MM.1S (cell line): Measurements from ENCODE around the gene SRD5A3.
"Not testable (repeated sequence)": the region's sequence is repeated elsewhere in the genome, so short reads cannot be mapped to it uniquely, and the experiment has no call there.

Experiments used
- DNase-seq: peaks from one replicate; pipeline ENCODE4 v3.0.0-alpha.2; 2015
- H2AFZ ChIP-seq: fragments of 300-600 bp; sonication (generic); 2 replicates; pipeline ENCODE4 v1.6.0; 2016; ENCODE audit warnings: antibody characterized with exemption, low read length
- H3F3A ChIP-seq: fragments of 300-600 bp; sonication (generic); 2 replicates; pipeline ENCODE4 v1.6.1; 2016; ENCODE audit warnings: mild to moderate bottlenecking, antibody characterized with exemption, low read length, moderate library complexity, mixed read lengths; ENCODE audit not compliant: insufficient read depth
- H3K27ac ChIP-seq: fragments of 300-600 bp; sonication (generic); 2 replicates; pipeline ENCODE4 v1.5.1; 2016; ENCODE audit warnings: mild to moderate bottlenecking, low read length
- H3K27me3 ChIP-seq: fragments of 300-600 bp; sonication (generic); replicated peaks from 2 replicates; pipeline ENCODE4 v1.6.0; 2016; ENCODE audit warnings: low read length; ENCODE audit not compliant: insufficient read depth
- H3K36me3 ChIP-seq: fragments of 300-600 bp; sonication (generic); replicated peaks from 2 replicates; pipeline ENCODE4 v1.6.1; 2016; ENCODE audit warnings: mild to moderate bottlenecking, low read length, mixed read lengths; ENCODE audit not compliant: insufficient read depth
- H3K4me1 ChIP-seq: fragments of 300-600 bp; sonication (generic); 2 replicates; pipeline ENCODE4 v1.6.1; 2016; ENCODE audit warnings: low read length, mixed read lengths
- H3K4me2 ChIP-seq: fragments of 300-600 bp; sonication (generic); 2 replicates; pipeline ENCODE4 v1.6.0; 2016; ENCODE audit warnings: low read depth, low read length
- H3K4me3 ChIP-seq: fragments of 300-600 bp; sonication (generic); 2 replicates; pipeline ENCODE4 v1.5.1; 2016; ENCODE audit warnings: low read length, mixed read lengths
- H3K79me2 ChIP-seq: fragments of 300-600 bp; sonication (generic); 2 replicates; pipeline ENCODE4 v1.6.1; 2016; ENCODE audit warnings: mixed run types, low read length, mixed read lengths
- H3K9ac ChIP-seq: fragments of 300-600 bp; sonication (generic); 2 replicates; pipeline ENCODE4 v1.6.1; 2016; ENCODE audit warnings: low read length, mixed read lengths
- H3K9me2 ChIP-seq: fragments of 300-600 bp; sonication (generic); replicated peaks from 2 replicates; pipeline ENCODE4 v1.6.1; 2016; ENCODE audit warnings: mild to moderate bottlenecking, low read length, mixed read lengths; ENCODE audit not compliant: insufficient read depth
- H3K9me3 ChIP-seq: fragments of 300-600 bp; sonication (generic); replicated peaks from 2 replicates; pipeline ENCODE4 v1.6.1; 2016; ENCODE audit warnings: mild to moderate bottlenecking, low read length, mixed read lengths; ENCODE audit not compliant: insufficient read depth
- H4K20me1 ChIP-seq: fragments of 300-600 bp; sonication (generic); 2 replicates; pipeline ENCODE4 v1.6.1; 2016; ENCODE audit warnings: mild to moderate bottlenecking, low read length, moderate library complexity, mixed read lengths; ENCODE audit not compliant: insufficient read depth
- EZH2 ChIP-seq: fragments of 300-600 bp; sonication (generic); optimal IDR thresholded peaks from 2 replicates; pipeline ENCODE3; 2017; ENCODE audit warnings: low read depth, mild to moderate bottlenecking, antibody characterized with exemption, low read length, mixed read lengths
- EZH2phosphoT487 ChIP-seq: fragments of 300-600 bp; sonication (generic); IDR thresholded peaks from 2 replicates; pipeline ENCODE4 v1.6.1; 2018; ENCODE audit warnings: antibody characterized with exemption, low read length
- TF ChIP-seq, protein P1 (sequence below): fragments of 300-600 bp; sonication (generic); IDR thresholded peaks from 2 replicates; pipeline ENCODE4 v1.5.1; 2016; ENCODE audit warnings: antibody characterized with exemption, low read length, mixed read lengths

SRD5A3 gene

DNA sequence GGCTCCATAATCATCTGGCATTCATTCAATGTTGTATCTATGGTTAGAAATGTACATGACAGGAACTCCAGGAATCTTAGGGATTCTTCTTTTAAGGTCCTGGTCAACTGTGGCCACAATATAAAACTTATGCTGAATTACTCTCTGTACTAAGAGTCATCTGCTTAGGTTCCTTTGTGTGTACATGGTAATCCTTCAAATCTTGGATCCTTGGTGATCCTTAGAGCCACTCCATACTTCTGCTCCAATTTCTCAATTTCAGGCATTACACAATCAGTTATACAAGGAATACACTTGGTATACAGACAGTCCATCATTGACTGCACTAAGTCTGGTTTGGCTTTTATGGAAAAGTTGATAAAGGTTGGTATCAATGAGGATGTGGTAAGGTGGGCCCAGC is 5.8 kb downstream of the SRD5A3 start:
- H3K27ac ChIP-seq: no peak overlapping the region
- no peaks in the 10 kb centered on the region for H3F3A ChIP-seq
- no peaks in the 10 kb centered on the region for H3K4me1 ChIP-seq
- H3K9me3 ChIP-seq: no peaks in the 10 kb centered on the region
- no peak overlapping the region for H3K9ac ChIP-seq
- H3K27me3 ChIP-seq: no peaks in the 10 kb centered on the region
- H3K9me2 ChIP-seq: no peaks in the 10 kb centered on the region
- no peak overlapping the region for H3K4me2 ChIP-seq
- H3K4me3 ChIP-seq: no peak overlapping the region
- TF ChIP-seq EZH2 (no peak), EZH2phosphoT487 (no peak)
- H3K36me3 ChIP-seq: no peaks in the 10 kb centered on the region
- no peaks in the 10 kb centered on the region for H4K20me1 ChIP-seq
- H3K79me2 ChIP-seq: no peaks in the 10 kb centered on the region
- no peak overlapping the region for H2AFZ ChIP-seq
- DNase-seq: no peak

DNA sequence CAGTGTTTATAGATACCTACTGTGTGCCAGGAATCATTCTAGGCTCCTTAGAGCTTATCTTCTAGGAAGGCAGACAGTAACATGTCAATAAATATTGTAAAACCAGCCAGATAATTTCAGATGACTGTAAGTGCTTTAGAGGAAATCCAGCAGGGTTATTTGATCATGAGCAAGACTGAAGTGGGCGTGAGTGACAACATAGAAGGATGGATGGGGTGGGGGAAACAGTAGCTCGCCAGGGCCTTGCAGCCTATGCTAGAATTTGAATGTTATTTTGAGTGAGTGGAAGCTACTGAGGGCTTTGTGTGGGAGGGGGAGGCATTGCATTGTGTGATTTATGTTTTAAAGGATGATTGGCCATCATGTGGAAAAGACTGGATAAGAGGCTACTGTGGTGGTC is 6.7 kb downstream of the SRD5A3 start:
- DNase-seq: no peak
- no peaks in the 10 kb centered on the region for H3K9me3 ChIP-seq
- TF ChIP-seq EZH2 (no peak), EZH2phosphoT487 (no peak)
- TF ChIP-seq, protein P1, sequence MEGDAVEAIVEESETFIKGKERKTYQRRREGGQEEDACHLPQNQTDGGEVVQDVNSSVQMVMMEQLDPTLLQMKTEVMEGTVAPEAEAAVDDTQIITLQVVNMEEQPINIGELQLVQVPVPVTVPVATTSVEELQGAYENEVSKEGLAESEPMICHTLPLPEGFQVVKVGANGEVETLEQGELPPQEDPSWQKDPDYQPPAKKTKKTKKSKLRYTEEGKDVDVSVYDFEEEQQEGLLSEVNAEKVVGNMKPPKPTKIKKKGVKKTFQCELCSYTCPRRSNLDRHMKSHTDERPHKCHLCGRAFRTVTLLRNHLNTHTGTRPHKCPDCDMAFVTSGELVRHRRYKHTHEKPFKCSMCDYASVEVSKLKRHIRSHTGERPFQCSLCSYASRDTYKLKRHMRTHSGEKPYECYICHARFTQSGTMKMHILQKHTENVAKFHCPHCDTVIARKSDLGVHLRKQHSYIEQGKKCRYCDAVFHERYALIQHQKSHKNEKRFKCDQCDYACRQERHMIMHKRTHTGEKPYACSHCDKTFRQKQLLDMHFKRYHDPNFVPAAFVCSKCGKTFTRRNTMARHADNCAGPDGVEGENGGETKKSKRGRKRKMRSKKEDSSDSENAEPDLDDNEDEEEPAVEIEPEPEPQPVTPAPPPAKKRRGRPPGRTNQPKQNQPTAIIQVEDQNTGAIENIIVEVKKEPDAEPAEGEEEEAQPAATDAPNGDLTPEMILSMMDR: no peak
- H3K27ac ChIP-seq: no peak overlapping the region
- no peaks in the 10 kb centered on the region for H4K20me1 ChIP-seq
- H3K9me2 ChIP-seq: no peaks in the 10 kb centered on the region
- H3K9ac ChIP-seq: no peak overlapping the region
- no peaks in the 10 kb centered on the region for H3K4me1 ChIP-seq
- no peaks in the 10 kb centered on the region for H3K79me2 ChIP-seq
- H3K36me3 ChIP-seq: no peaks in the 10 kb centered on the region
- no peak overlapping the region for H2AFZ ChIP-seq
- H3K4me3 ChIP-seq: no peak overlapping the region
- H3K4me2 ChIP-seq: no peak overlapping the region
- no peaks in the 10 kb centered on the region for H3K27me3 ChIP-seq
- no peaks in the 10 kb centered on the region for H3F3A ChIP-seq

DNA sequence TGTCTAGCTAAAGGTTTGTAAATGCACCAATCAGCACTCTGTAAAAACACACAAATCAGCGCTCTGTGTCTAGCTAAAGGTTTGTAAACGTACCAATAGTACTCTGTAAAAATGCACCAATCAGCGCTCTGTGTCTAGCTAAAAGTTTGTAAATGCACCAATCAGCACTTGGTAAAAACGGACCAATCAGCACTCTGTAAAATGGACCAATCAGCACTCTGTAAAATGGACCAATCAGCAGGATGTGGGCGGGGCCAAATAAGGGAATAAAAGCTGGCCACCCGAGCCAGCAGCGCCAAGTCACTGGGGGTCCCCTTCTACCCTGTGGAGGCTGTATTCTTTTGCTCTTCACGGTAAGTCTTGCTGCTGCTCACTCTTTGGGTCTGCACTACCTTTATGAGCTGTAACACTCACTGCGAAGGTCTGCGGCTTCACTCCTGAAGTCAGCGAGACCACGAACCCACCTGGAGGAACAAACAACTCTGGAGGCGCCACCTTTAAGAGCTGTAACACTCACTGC is 7.2 kb downstream of the SRD5A3 start:
- H3K36me3 ChIP-seq, H3K9ac ChIP-seq, DNase-seq, H3K9me3 ChIP-seq, H2AFZ ChIP-seq, H3K27me3 ChIP-seq, H3K4me3 ChIP-seq, H3K79me2 ChIP-seq, H3K4me2 ChIP-seq, H3F3A ChIP-seq, H3K9me2 ChIP-seq, H4K20me1 ChIP-seq, H3K4me1 ChIP-seq, H3K27ac ChIP-seq: not testable (repeated sequence)

DNA sequence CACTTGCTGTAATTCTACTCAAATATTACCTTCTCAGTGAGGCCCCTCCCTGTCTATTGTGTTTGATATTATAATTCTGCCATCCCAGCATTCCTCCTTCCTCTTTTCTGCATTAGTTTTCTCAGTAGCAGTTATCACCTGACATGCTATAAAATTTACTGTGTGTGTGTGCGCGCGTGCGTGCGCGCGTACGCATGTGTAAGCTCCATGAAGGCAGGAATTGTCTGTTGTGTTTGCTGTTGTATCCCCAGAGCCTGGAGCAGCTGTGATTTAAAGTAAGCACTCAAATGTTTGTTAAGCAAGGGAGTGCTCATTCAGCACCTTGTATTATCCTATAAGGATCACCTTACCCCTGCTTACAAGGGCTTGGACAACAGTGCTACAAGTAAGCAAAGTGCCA is 8.6 kb downstream of the SRD5A3 start:
- TF ChIP-seq EZH2phosphoT487 (no peak), EZH2 (no peak)
- TF ChIP-seq, protein P1: no peak
- no peak overlapping the region for H3K4me2 ChIP-seq
- no peak overlapping the region for H3K4me3 ChIP-seq
- H3K36me3 ChIP-seq: no peaks in the 10 kb centered on the region
- H3K9me2 ChIP-seq: no peaks in the 10 kb centered on the region
- no peak overlapping the region for H3K9ac ChIP-seq
- no peak overlapping the region for H3K27ac ChIP-seq
- no peaks in the 10 kb centered on the region for H3K79me2 ChIP-seq
- no peaks in the 10 kb centered on the region for H3K4me1 ChIP-seq
- no peaks in the 10 kb centered on the region for H3K27me3 ChIP-seq
- H3K9me3 ChIP-seq: no peaks in the 10 kb centered on the region
- H4K20me1 ChIP-seq: no peaks in the 10 kb centered on the region
- no peaks in the 10 kb centered on the region for H3F3A ChIP-seq
- DNase-seq: no peak
- no peak overlapping the region for H2AFZ ChIP-seq
